ENCODE data around the gene DEFB112. TPM values are rescaled to one million over a fixed set of nuclear protein-coding genes. Genes with fewer than 3 reads are reported as not detected.

The DEFB112 gene
- total RNA-seq, 1 experiment from 2014 or later: not detected

DNA sequence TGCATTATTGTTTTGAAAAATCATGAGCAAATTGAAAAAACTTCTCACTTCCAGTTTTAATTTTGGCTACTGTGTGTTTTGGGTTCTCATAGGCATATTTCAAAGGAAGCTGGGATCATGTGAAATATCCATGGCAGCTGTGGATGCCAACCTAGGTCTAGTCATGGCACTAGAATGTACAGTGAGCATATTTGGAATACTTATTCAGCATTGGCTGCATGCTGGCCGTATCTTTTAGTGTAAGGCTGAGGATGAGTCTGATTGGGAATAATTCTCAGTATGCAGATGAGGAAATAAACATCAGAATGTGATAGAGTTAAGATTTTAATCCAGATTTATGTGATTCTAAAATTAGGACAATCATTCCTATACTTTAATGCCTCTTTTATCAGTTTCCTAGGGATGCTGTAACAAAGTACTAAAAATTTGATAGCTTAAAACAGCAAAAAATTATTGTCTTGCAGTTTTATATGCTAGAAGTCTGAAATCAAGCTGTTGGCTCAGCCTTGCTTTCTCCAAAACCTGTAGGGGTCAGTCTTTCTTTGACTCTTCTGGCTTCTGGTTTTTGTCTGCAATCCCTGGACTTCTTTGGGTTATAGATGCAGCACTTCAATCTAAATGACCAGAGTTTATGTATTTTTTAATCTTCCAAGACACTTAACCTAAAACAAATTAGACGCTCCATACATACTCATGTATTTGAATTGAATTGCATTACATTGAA, 37.7 kb upstream of the DEFB112 start:
- H3K9me3 ChIP-seq (ENCODE audit: low read length): no peaks in the 10 kb centered on the region
- H2AFZ ChIP-seq (ENCODE audit: low read length): no peak overlapping the region
- no peaks in the 10 kb centered on the region for H3K36me3 ChIP-seq (ENCODE audit: insufficient read depth, low read length)
- no peaks in the 10 kb centered on the region for H3K4me1 ChIP-seq (ENCODE audit: low read length)
- no peaks in the 10 kb centered on the region for H3K79me2 ChIP-seq (ENCODE audit: low read length)
- H3K27me3 ChIP-seq (ENCODE audit: low read length): no peaks in the 10 kb centered on the region
- no peak overlapping the region for H3K9ac ChIP-seq (ENCODE audit: low read length)
- no peak overlapping the region for H3K27ac ChIP-seq (ENCODE audit: low read length)
- no peak overlapping the region for H3K4me2 ChIP-seq (ENCODE audit: low read depth, low read length, poor library complexity, severe bottlenecking)
- H3K9me2 ChIP-seq (replicated peaks; ENCODE audit: insufficient read depth, low read length): no peaks in the 10 kb centered on the region
- no peaks in the 10 kb centered on the region for H4K20me1 ChIP-seq (ENCODE audit: insufficient read depth, low read depth, low read length)
- H3K4me3 ChIP-seq (ENCODE audit: low read length): no peak overlapping the region
- no peak for DNase-seq

DNA sequence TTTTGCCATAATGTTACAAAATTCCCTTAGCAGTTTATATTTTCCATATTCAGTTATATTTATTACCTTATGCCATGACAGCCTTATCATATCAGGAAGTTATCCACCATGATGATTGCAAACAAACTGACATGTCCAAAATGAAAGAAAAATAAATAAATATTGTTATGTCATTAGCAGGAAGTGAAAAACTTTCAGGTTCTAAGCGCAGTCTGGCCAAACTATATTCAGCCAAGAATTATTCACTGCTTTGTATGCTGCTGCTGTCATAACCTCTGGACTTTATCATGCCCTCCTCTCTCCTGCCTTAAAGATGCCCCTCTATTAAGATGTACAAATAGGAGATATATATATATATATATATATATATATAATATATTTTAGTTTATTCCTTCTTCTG, 27.7 kb upstream of the DEFB112 start:
- no peak overlapping the region for H3K4me2 ChIP-seq (ENCODE audit: low read depth, low read length, poor library complexity, severe bottlenecking)
- no peak overlapping the region for H2AFZ ChIP-seq (ENCODE audit: low read length)
- no peaks in the 10 kb centered on the region for H4K20me1 ChIP-seq (ENCODE audit: insufficient read depth, low read depth, low read length)
- H3K9me2 ChIP-seq (replicated peaks; ENCODE audit: insufficient read depth, low read length): no peaks in the 10 kb centered on the region
- DNase-seq: no peak
- H3K27me3 ChIP-seq (ENCODE audit: low read length): no peaks in the 10 kb centered on the region
- H3K9me3 ChIP-seq (ENCODE audit: low read length): no peaks in the 10 kb centered on the region
- no peak overlapping the region for H3K9ac ChIP-seq (ENCODE audit: low read length)
- H3K36me3 ChIP-seq (ENCODE audit: insufficient read depth, low read length): no peaks in the 10 kb centered on the region
- H3K27ac ChIP-seq (ENCODE audit: low read length): no peak overlapping the region
- no peaks in the 10 kb centered on the region for H3K79me2 ChIP-seq (ENCODE audit: low read length)
- H3K4me3 ChIP-seq (ENCODE audit: low read length): no peak overlapping the region
- no peaks in the 10 kb centered on the region for H3K4me1 ChIP-seq (ENCODE audit: low read length)

DNA sequence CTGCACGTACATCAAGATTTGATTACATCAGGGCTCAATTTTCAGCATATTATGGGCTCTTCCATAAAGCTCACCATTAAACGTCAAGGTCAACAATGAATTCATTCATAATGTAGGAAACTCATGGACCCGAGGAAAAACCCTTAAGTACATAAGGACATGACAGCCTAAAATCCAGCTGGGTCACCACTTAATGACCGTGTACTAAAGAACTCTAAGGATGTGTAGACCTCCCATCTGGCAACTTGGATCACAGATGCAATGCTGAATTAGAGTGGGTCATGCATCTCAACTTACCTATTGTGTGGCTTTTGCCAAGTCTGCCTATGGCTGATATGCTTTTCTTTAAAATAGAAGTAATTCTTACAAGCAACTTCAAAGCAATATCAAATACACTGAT, 26.7 kb upstream of the DEFB112 start:
- Histone ChIP-seq H3K9me2 (replicated peaks; ENCODE audit: insufficient read depth, low read length) (no peaks in the 10 kb centered on the region), H3K4me3 (ENCODE audit: low read length) (no peak overlapping the region), H3K9me3 (ENCODE audit: low read length) (no peaks in the 10 kb centered on the region), H3K4me2 (ENCODE audit: low read depth, low read length, poor library complexity, severe bottlenecking) (no peak overlapping the region), H3K4me1 (ENCODE audit: low read length) (no peaks in the 10 kb centered on the region), H2AFZ (ENCODE audit: low read length) (no peak overlapping the region), H3K27me3 (ENCODE audit: low read length) (no peaks in the 10 kb centered on the region), H3K36me3 (ENCODE audit: insufficient read depth, low read length) (no peaks in the 10 kb centered on the region), H3K27ac (ENCODE audit: low read length) (no peak overlapping the region), H4K20me1 (ENCODE audit: insufficient read depth, low read depth, low read length) (no peaks in the 10 kb centered on the region), H3K9ac (ENCODE audit: low read length) (no peak overlapping the region), H3K79me2 (ENCODE audit: low read length) (no peaks in the 10 kb centered on the region)
- DNase-seq: no peak

DNA sequence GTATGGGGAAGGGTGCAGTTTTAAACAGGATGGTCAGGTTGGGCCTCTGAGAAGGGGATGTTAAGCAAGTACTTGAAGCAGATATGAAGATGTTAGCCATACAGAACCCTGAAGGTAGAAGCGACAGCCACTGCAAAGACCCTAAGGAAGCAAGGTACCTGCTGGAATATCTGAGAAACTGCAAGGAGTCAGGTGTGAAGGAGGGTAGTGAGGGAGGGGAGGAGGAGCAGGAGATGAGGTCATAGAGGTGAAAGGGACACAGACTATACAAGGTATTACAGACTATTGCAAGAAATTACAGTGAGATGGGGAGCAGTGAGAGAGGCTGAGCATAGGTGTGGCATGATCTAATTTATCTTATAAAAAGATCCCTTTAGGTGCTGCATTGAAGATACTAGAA, 22.2 kb upstream of the DEFB112 start:
- no peak overlapping the region for H3K9ac ChIP-seq (ENCODE audit: low read length)
- no peaks in the 10 kb centered on the region for H3K4me1 ChIP-seq (ENCODE audit: low read length)
- no peak for DNase-seq
- no peak overlapping the region for H3K4me2 ChIP-seq (ENCODE audit: low read depth, low read length, poor library complexity, severe bottlenecking)
- H3K9me2 ChIP-seq (replicated peaks; ENCODE audit: insufficient read depth, low read length): no peaks in the 10 kb centered on the region
- no peaks in the 10 kb centered on the region for H4K20me1 ChIP-seq (ENCODE audit: insufficient read depth, low read depth, low read length)
- H3K4me3 ChIP-seq (ENCODE audit: low read length): no peak overlapping the region
- H3K27ac ChIP-seq (ENCODE audit: low read length): no peak overlapping the region
- H3K36me3 ChIP-seq (ENCODE audit: insufficient read depth, low read length): no peaks in the 10 kb centered on the region
- no peak overlapping the region for H2AFZ ChIP-seq (ENCODE audit: low read length)
- peaks cover 8% of the 10 kb centered on the region; the same call in 1 of the 2 replicates for H3K9me3 ChIP-seq (ENCODE audit: low read length)
- H3K79me2 ChIP-seq (ENCODE audit: low read length): no peaks in the 10 kb centered on the region
- H3K27me3 ChIP-seq (ENCODE audit: low read length): no peaks in the 10 kb centered on the region

DNA sequence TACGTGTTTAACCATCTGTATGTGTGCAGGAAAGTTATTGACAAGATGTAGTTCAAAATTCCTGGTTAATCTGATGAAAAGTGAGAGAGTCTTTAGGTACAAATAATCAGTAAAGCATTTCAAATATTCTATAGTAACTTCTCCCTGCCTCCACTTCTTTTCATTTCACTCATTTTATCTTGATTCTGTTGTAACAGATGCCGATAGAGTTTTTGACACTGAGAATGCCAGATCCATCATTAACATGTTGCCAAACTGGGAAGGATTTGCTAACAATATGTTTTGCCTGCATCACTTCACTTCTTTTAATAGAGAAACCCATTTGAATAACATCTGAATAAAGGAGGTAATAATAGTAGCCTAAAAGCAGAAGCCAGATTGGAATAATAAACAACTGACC, 20.4 kb upstream of the DEFB112 start:
- Histone ChIP-seq H3K4me3 (ENCODE audit: low read length) (no peak overlapping the region), H3K9ac (ENCODE audit: low read length) (no peak overlapping the region), H3K4me2 (ENCODE audit: low read depth, low read length, poor library complexity, severe bottlenecking) (no peak overlapping the region), H3K4me1 (ENCODE audit: low read length) (no peaks in the 10 kb centered on the region), H4K20me1 (ENCODE audit: insufficient read depth, low read depth, low read length) (no peaks in the 10 kb centered on the region), H3K9me3 (ENCODE audit: low read length) (peaks cover 8% of the 10 kb centered on the region; the same call in 1 of the 2 replicates), H3K9me2 (replicated peaks; ENCODE audit: insufficient read depth, low read length) (no peaks in the 10 kb centered on the region), H3K79me2 (ENCODE audit: low read length) (no peaks in the 10 kb centered on the region), H3K27ac (ENCODE audit: low read length) (no peak overlapping the region), H3K36me3 (ENCODE audit: insufficient read depth, low read length) (no peaks in the 10 kb centered on the region), H2AFZ (ENCODE audit: low read length) (no peak overlapping the region), H3K27me3 (ENCODE audit: low read length) (no peaks in the 10 kb centered on the region)
- no peak for DNase-seq

DNA sequence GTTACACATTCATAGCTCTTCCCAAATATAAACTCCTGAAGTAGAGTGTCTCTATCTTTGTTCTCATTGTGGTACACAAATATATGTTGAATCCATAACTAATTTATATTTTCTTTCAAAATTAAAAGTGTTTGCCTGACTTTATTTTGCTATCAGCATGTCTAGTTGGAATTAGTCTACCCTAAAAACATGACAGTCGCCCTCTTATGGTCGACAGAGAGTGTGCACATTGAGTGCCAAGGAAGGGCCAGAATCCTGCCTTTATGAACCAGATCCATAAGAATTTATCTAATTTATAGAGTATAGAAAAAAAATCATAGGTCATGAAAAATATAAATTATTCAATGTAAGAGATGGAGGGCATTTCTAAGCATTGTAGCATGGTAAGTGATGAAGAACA, 12.3 kb upstream of the DEFB112 start:
- no peaks in the 10 kb centered on the region; the same call in 1 of the 2 replicates for H3K9me3 ChIP-seq (ENCODE audit: low read length)
- no peak overlapping the region for H2AFZ ChIP-seq (ENCODE audit: low read length)
- H3K4me1 ChIP-seq (ENCODE audit: low read length): no peaks in the 10 kb centered on the region
- DNase-seq: peak; percentile 46
- H4K20me1 ChIP-seq (ENCODE audit: insufficient read depth, low read depth, low read length): no peaks in the 10 kb centered on the region
- H3K9ac ChIP-seq (ENCODE audit: low read length): no peak overlapping the region
- H3K79me2 ChIP-seq (ENCODE audit: low read length): no peaks in the 10 kb centered on the region
- no peaks in the 10 kb centered on the region for H3K36me3 ChIP-seq (ENCODE audit: insufficient read depth, low read length)
- no peaks in the 10 kb centered on the region; the same call in 1 of the 2 replicates for H3K9me2 ChIP-seq (replicated peaks; ENCODE audit: insufficient read depth, low read length)
- no peak overlapping the region for H3K4me3 ChIP-seq (ENCODE audit: low read length)
- no peak overlapping the region for H3K4me2 ChIP-seq (ENCODE audit: low read depth, low read length, poor library complexity, severe bottlenecking)
- no peaks in the 10 kb centered on the region for H3K27me3 ChIP-seq (ENCODE audit: low read length)
- H3K27ac ChIP-seq (ENCODE audit: low read length): no peak overlapping the region

DNA sequence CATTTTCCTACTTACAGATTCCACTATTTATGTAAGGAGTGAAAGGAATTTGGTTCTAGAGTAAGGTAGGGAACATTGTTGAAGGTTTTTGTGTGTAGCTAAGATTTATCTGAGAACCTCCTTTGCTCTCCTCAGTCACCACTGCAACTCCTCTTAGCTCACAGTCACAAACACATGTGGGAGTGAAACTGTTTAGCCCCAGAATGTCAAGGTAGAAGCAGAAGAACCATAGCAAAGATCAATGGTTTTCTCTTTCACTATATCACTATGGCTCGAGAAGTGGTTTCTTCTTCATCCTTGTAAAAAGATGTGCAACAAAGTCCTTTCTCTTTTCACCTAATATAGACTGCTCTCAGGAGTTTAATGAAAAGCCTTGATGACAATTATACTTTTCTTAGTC, 6.5 kb upstream of the DEFB112 start:
- no peaks in the 10 kb centered on the region for H4K20me1 ChIP-seq (ENCODE audit: insufficient read depth, low read depth, low read length)
- no peaks in the 10 kb centered on the region for H3K4me1 ChIP-seq (ENCODE audit: low read length)
- H3K36me3 ChIP-seq (ENCODE audit: insufficient read depth, low read length): no peaks in the 10 kb centered on the region
- no peaks in the 10 kb centered on the region for H3K9me3 ChIP-seq (ENCODE audit: low read length)
- H3K4me2 ChIP-seq (ENCODE audit: low read depth, low read length, poor library complexity, severe bottlenecking): no peak overlapping the region
- no peak overlapping the region for H3K4me3 ChIP-seq (ENCODE audit: low read length)
- H3K27ac ChIP-seq (ENCODE audit: low read length): no peak overlapping the region
- no peak overlapping the region for H3K9ac ChIP-seq (ENCODE audit: low read length)
- H2AFZ ChIP-seq (ENCODE audit: low read length): no peak overlapping the region
- DNase-seq: no peak
- H3K79me2 ChIP-seq (ENCODE audit: low read length): no peaks in the 10 kb centered on the region
- H3K9me2 ChIP-seq (replicated peaks; ENCODE audit: insufficient read depth, low read length): no peaks in the 10 kb centered on the region
- H3K27me3 ChIP-seq (ENCODE audit: low read length): no peaks in the 10 kb centered on the region

DNA sequence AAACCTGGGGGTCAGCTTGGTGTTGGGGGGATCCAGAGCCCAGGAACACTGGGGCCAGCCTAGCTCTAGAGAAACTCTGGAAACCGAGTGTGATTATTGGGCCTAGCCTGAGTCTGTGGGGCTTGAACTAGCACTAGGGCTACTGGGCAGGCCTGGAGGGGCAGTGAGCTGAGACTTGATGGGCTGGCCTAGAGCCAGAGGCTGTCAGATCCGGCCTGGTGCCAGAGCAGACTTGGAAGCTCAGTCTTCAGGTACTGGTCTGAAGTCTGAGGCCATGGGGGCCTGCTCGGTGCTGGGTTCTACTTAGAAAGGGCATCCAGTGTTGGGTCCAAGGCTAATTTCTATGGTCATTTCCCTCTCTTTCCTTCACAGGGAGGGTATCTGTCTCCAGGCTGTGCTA, 2.7 kb downstream of the DEFB112 start:
- Histone ChIP-seq H3K79me2 (ENCODE audit: low read length) (no peaks in the 10 kb centered on the region), H4K20me1 (ENCODE audit: insufficient read depth, low read depth, low read length) (no peaks in the 10 kb centered on the region), H3K4me3 (ENCODE audit: low read length) (no peak overlapping the region), H3K27ac (ENCODE audit: low read length) (no peak overlapping the region), H3K4me2 (ENCODE audit: low read depth, low read length, poor library complexity, severe bottlenecking) (no peak overlapping the region), H3K36me3 (ENCODE audit: insufficient read depth, low read length) (no peaks in the 10 kb centered on the region), H3K9me3 (ENCODE audit: low read length) (no peaks in the 10 kb centered on the region), H2AFZ (ENCODE audit: low read length) (no peak overlapping the region), H3K9ac (ENCODE audit: low read length) (no peak overlapping the region), H3K9me2 (replicated peaks; ENCODE audit: insufficient read depth, low read length) (no peaks in the 10 kb centered on the region), H3K4me1 (ENCODE audit: low read length) (no peaks in the 10 kb centered on the region), H3K27me3 (ENCODE audit: low read length) (no peaks in the 10 kb centered on the region)
- no peak for DNase-seq
